B cell (primary cell): ENCODE data around the gene DDO. TPM values are rescaled to one million over a fixed set of nuclear protein-coding genes. Genes with fewer than 3 reads are reported as not detected.

Experiments
- ATAC-seq: fragments of 200-7000 bp; cut with Tn5 transposase; one replicate; pipeline ENCODE4 v1.10.0; 2021; ENCODE audit warnings: low read depth, mild to moderate bottlenecking, moderate number of reproducible peaks, moderate library complexity
- CTCF ChIA-PET: fragments of 350-600 bp; sonication (Branson Sonifier 250); formaldehyde crosslinking; loops from one replicate; lab custom pipeline; 2021; ENCODE audit warnings: antibody characterized with exemption, inconsistent platforms; lab: Charles Lee
- POLR2A ChIA-PET: fragments of 350-600 bp; sonication (Branson Sonifier 250); formaldehyde crosslinking; loops from one replicate; lab custom pipeline; 2021; ENCODE audit warnings: antibody characterized with exemption; lab: Charles Lee
- DNase-seq: peaks from one replicate; pipeline ENCODE4 v3.0.0; 2013
- H2AFZ ChIP-seq: 2 replicates; pipeline ENCODE4 v1.6.1; 2012; ENCODE audit warnings: mild to moderate bottlenecking, low read depth, low read length; ENCODE audit not compliant: insufficient read depth, poor library complexity, severe bottlenecking
- H3K27ac ChIP-seq, 2 donors: 1 replicate in 1 of 2; 2 replicates in 1 of 2; pipeline ENCODE4 v1.5.1; 2012 to 2013; ENCODE audit warnings: low read length in 2 of 2, mild to moderate bottlenecking in 2 of 2, moderate library complexity in 1 of 2
- H3K27me3 ChIP-seq, 4 experiments: fragments of 200-600 bp in 1 of 4; sonication (generic) in 1 of 4; replicated peaks in 1 of 4; 1 replicate in 2 of 4; 2 replicates in 2 of 4; pipeline versions ENCODE4 v1.6.1 to v1.7.0; 2013 to 2016; ENCODE audit warnings: low read length in 3 of 4, mild to moderate bottlenecking in 2 of 4, mixed read lengths in 1 of 4, moderate library complexity in 1 of 4; ENCODE audit not compliant: insufficient read depth in 4 of 4, control insufficient read depth in 3 of 4; ENCODE audit errors: control extremely low read depth in 1 of 4
- H3K36me3 ChIP-seq, 2 experiments: replicated peaks in 1 of 2; 1 replicate in 1 of 2; 2 replicates in 1 of 2; pipeline versions ENCODE4 v1.6.1 to v1.7.1; 2013; ENCODE audit warnings: low read length in 1 of 2; ENCODE audit not compliant: insufficient read depth in 2 of 2, control insufficient read depth in 1 of 2; ENCODE audit errors: control extremely low read depth in 1 of 2, extremely low read depth in 1 of 2
- H3K4me1 ChIP-seq, 2 donors: fragments of 200-600 bp in 1 of 2; sonication (generic) in 1 of 2; 1 replicate in 1 of 2; 2 replicates in 1 of 2; pipeline versions ENCODE4 v1.5.1 to v1.6.1; 2013 to 2017; ENCODE audit warnings: low read length in 2 of 2; ENCODE audit not compliant: control insufficient read depth in 2 of 2, insufficient read depth in 2 of 2
- H3K4me2 ChIP-seq: replicated peaks from 2 replicates; pipeline ENCODE3; 2012; ENCODE audit warnings: mild to moderate bottlenecking, low read depth, low read length; ENCODE audit not compliant: poor library complexity, severe bottlenecking
- H3K4me3 ChIP-seq, 5 experiments: fragments of 200-600 bp in 1 of 5; sonication (generic) in 1 of 5; 1 replicate in 3 of 5; 2 replicates in 2 of 5; pipeline versions ENCODE4 v1.5.1 to v1.7.0; 2011 to 2016; ENCODE audit warnings: low read length in 4 of 5, mild to moderate bottlenecking in 4 of 5, low read depth in 2 of 5, control low read depth in 1 of 5, moderate library complexity in 1 of 5; ENCODE audit not compliant: insufficient read depth in 1 of 5; ENCODE audit errors: control extremely low read depth in 1 of 5, extremely low read depth in 1 of 5
- H3K79me2 ChIP-seq: fragments of 200-600 bp; sonication (generic); one replicate; pipeline ENCODE4 v1.6.0; 2016; ENCODE audit warnings: low read length; ENCODE audit not compliant: control insufficient read depth, insufficient read depth
- H3K9ac ChIP-seq: fragments of 200-600 bp; sonication (generic); 2 replicates; pipeline ENCODE4 v1.6.1; 2017; ENCODE audit warnings: mild to moderate bottlenecking, low read length, moderate library complexity
- H3K9me3 ChIP-seq, 3 donors: one replicate each; pipeline versions ENCODE4 v1.6.1 to v1.7.1; 2013; ENCODE audit warnings: low read length in 2 of 3; ENCODE audit not compliant: control insufficient read depth in 2 of 3, insufficient read depth in 1 of 3; ENCODE audit errors: control extremely low read depth in 1 of 3
- H4K20me1 ChIP-seq: 2 replicates; pipeline ENCODE4 v1.6.0; 2012; ENCODE audit warnings: mild to moderate bottlenecking, low read length; ENCODE audit not compliant: insufficient read depth, control insufficient read depth, poor library complexity, severe bottlenecking
- H3K27ac Mint-ChIP-seq: one replicate; pipeline ENCODE4 v1.8.0; 2021; ENCODE audit warnings: mixed read lengths
- H3K27me3 Mint-ChIP-seq: one replicate; pipeline ENCODE4 v1.8.0; 2021; ENCODE audit warnings: mixed read lengths
- H3K4me1 Mint-ChIP-seq: one replicate; pipeline ENCODE4 v1.8.0; 2021; ENCODE audit warnings: mixed read lengths
- H3K4me3 Mint-ChIP-seq: one replicate; pipeline ENCODE4 v1.8.0; 2021; ENCODE audit warnings: mixed read lengths
- H3K9me3 Mint-ChIP-seq: one replicate; pipeline ENCODE4 v1.8.0; 2022; ENCODE audit warnings: mixed read lengths; ENCODE audit not compliant: insufficient read depth
- CTCF ChIP-seq: fragments of 200-600 bp; IDR thresholded peaks from one replicate; pipeline ENCODE4 v1.8.0; 2022; ENCODE audit warnings: antibody characterized with exemption, mild to moderate bottlenecking
- EZH2 ChIP-seq: IDR thresholded peaks from 2 replicates; pipeline ENCODE4 v1.6.1; 2012; ENCODE audit warnings: borderline replicate concordance, low read depth, mild to moderate bottlenecking, moderate library complexity, low read length; ENCODE audit not compliant: insufficient read depth, poor library complexity, severe bottlenecking
- WGBS: methylation state at CpG from one replicate; pipeline ENCODE4 v1.1.5; 2013; ENCODE audit warnings: missing lambda C conversion rate; ENCODE audit not compliant: insufficient coverage; 5-methylcytosine and 5-hydroxymethylcytosine counted together
- intact Hi-C: fragments of 100-400 bp; cut with micrococcal nuclease; formaldehyde crosslinking; loops from one replicate; pipeline ENCODE4 v1.10.0; 2022
- polyA plus RNA-seq: library from polyadenylated mRNA; depleted of rRNA; stranded (reverse); fragments of >200 nt; gene quantifications from 2 replicates; pipeline ENCODE4 v1.2.3, GENCODE V29; 2012
- total RNA-seq, 2 donors: library from RNA; stranded (reverse); fragments of 120-200 nt in 1 of 2; gene quantifications; 1 replicate in 1 of 2; 2 replicates in 1 of 2; pipeline versions ENCODE4 v1.2.3 to v1.2.4, GENCODE V29; 2013 to 2022

DDO gene
- total and polyA plus RNA-seq, 2 donors (not counting 1 experiment from before 2014, with no cell fraction given), result not detected

GRCh38 chr6:110390404-110390803 is 25.0 kb downstream of the DDO start:
- Mint-ChIP-seq H3K4me1 (no peaks in the 10 kb centered on the region), H3K27ac (no peak overlapping the region), H3K4me3 (no peak overlapping the region), H3K9me3 (no peaks in the 10 kb centered on the region), H3K27me3 (no peaks in the 10 kb centered on the region)
- Histone ChIP-seq H3K4me1 (no peaks in the 10 kb centered on the region), H2AFZ (no peak overlapping the region), H3K4me3 (no peak overlapping the region), H3K27ac (no peak overlapping the region), H3K9ac (no peak overlapping the region), H4K20me1 (no peaks in the 10 kb centered on the region), H3K27me3 (no peaks in the 10 kb centered on the region), H3K4me2 (no peak overlapping the region), H3K36me3 (no peaks in the 10 kb centered on the region), H3K79me2 (no peaks in the 10 kb centered on the region), H3K9me3 (no peaks in the 10 kb centered on the region)
- DNase-seq (no peak), ATAC-seq (no peak)
- ChIA-PET POLR2A (no interaction called here), CTCF (interaction anchor here (0.7 to 8.0 kb wide), 15 partner anchors 9 to 1203 kb away, joined by 3 to 134 read pairs (median 4); partner anchors contain the start of genes CDC40 and WASF1)
- TF ChIP-seq CTCF, result no peak
- TF ChIP-seq EZH2, result no peak
- intact Hi-C loops, result loop anchor here (2.0 kb wide), 1 partner anchor 1202 kb away; no protein-coding TSS in a partner anchor
- 83% methylated on average over 1 of the region's 2 CpGs for WGBS

GRCh38 chr6:110389689-110390382 is 25.5 kb downstream of the DDO start:
- Mint-ChIP-seq H3K4me3 (no peak overlapping the region), H3K9me3 (no peaks in the 10 kb centered on the region), H3K4me1 (no peaks in the 10 kb centered on the region), H3K27me3 (no peaks in the 10 kb centered on the region), H3K27ac (no peak overlapping the region)
- H3K79me2 ChIP-seq, result no peaks in the 10 kb centered on the region
- intact Hi-C loops, result loop anchor here (2.0 kb wide), 1 partner anchor 1201 kb away; no protein-coding TSS in a partner anchor
- TF ChIP-seq EZH2 (no peak), CTCF (no peak)
- H3K27ac ChIP-seq, result no peak overlapping the region
- no peak overlapping the region for H3K4me2 ChIP-seq
- no peak for ATAC-seq
- no peaks in the 10 kb centered on the region for H3K36me3 ChIP-seq
- DNase-seq, result no peak
- no peaks in the 10 kb centered on the region for H3K4me1 ChIP-seq
- no peak overlapping the region for H3K4me3 ChIP-seq
- CTCF ChIA-PET, result interaction anchor here (0.7 to 8.0 kb wide), 13 partner anchors 8 to 862 kb away, joined by 3 to 134 read pairs (median 4); partner anchors contain the start of genes CDC40 and WASF1
- H2AFZ ChIP-seq, result no peak overlapping the region
- H4K20me1 ChIP-seq, result no peaks in the 10 kb centered on the region
- WGBS, result 72% methylated on average over 3 of the region's 4 CpGs
- no peak overlapping the region for H3K9ac ChIP-seq
- POLR2A ChIA-PET, result no interaction called here
- H3K27me3 ChIP-seq, result no peaks in the 10 kb centered on the region
- no peaks in the 10 kb centered on the region for H3K9me3 ChIP-seq
